Measurements from ENCODE around the gene BRF1.
"Not testable (repeated sequence)": the region's sequence is repeated elsewhere in the genome, so short reads cannot be mapped to it uniquely, and the experiment has no call there.

The BRF1 gene

GRCh38 chr14:105331575-105332349 lies 31.0 kb upstream of the BRF1 start:
- DNase-seq (ENCODE audit: low read depth in 2 of 2): no peak
- no peak for TF ChIP-seq CTCF (IDR thresholded peaks at IDR 0.05; ENCODE audit: low read depth, low read length)

DNA sequence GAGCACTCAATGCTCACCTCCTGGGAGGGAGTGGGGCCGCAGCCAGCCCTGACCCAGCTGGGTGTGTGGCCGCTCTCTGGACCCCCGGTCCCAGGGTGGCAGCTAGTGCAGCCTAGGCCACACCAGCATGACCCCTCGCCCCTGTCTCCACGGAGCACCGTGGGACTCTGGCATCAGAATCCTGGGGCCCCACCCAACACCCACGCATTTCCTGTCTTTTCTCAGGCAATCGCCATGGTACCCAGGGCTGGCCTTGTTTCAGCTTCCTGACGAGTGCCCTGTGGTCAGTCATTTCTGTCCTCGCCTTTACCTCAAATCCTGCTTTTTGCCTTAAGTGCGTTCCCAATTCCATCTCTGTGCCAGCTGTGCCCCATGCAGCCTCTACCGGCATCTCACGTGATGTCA lies 29.7 kb upstream of the BRF1 start:
- TF ChIP-seq CTCF (IDR thresholded peaks at IDR 0.05; ENCODE audit: low read depth, low read length): no peak

More at GRCh38 chr14:105331575-105332349, 31.0 kb upstream of the BRF1 start:
- no peak overlapping the region for H3K4me3 ChIP-seq (replicated peaks in 1 of 2; ENCODE audit: low read depth in 2 of 2, low read length in 2 of 2)

GRCh38 chr14:105329411-105330150 lies 28.8 kb upstream of the BRF1 start:
- no peak overlapping the region for H3K4me3 ChIP-seq (replicated peaks in 1 of 2; ENCODE audit: low read depth in 2 of 2, low read length in 2 of 2)
- DNase-seq (ENCODE audit: low read depth in 2 of 2): no peak
- TF ChIP-seq CTCF (IDR thresholded peaks at IDR 0.05; ENCODE audit: low read depth, low read length): no peak

More for the DNA sequence above, 29.7 kb upstream of the BRF1 start:
- no peak overlapping the region for H3K4me3 ChIP-seq (replicated peaks in 1 of 2; ENCODE audit: low read depth in 2 of 2, low read length in 2 of 2)
- peak; percentile 60 to 80 for DNase-seq (ENCODE audit: low read depth in 2 of 2)

DNA sequence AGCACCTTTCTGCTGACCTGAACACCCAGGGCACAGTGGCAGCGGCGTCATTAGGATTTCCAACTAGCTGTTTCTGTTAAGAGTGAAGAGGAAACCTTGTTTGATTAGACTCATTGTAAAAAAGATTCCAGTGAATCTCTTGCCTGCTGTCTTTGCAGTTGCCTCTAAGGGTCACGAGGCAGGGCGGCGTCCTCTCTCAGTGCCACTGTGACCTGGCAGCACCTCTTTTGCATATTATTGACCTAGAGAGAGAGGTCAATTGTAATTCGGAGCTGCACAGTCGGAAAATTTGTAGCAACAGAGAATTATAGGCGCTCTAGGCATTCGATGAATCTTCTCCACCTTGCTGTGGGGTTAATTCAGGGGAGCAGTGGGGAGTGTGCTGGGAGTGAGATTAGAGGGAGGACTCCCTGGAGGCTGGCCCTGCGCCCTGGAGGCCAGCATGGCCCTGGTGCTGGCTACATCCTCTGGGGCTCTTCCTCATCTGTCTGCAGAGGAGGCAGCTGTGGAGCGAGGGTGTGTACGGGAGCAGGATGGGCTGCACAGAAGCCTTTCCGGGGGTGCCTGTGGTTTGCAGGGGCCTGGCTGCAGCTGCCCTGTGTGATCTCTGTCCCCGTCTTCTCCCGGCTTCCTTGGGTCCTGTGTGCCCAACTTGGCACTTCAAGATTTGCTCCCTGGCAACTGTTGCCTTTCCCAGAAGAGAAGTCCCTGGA lies 28.0 kb upstream of the BRF1 start:
- no peak for DNase-seq (ENCODE audit: low read depth in 2 of 2)
- no peak for TF ChIP-seq CTCF (IDR thresholded peaks at IDR 0.05; ENCODE audit: low read depth, low read length)
- H3K4me3 ChIP-seq (replicated peaks in 1 of 2; ENCODE audit: low read depth in 2 of 2, low read length in 2 of 2): no peak overlapping the region

- H3K4me3 ChIP-seq (replicated peaks in 1 of 2; ENCODE audit: low read depth in 2 of 2, low read length in 2 of 2): no peak overlapping the region
- TF ChIP-seq CTCF (IDR thresholded peaks at IDR 0.05; ENCODE audit: low read depth, low read length): no peak
Observed at GRCh38 chr14:105328070-105328677, 27.4 kb upstream of the BRF1 start.

GRCh38 chr14:105327695-105328045 lies 26.9 kb upstream of the BRF1 start:
- DNase-seq (ENCODE audit: low read depth in 2 of 2); H3K4me3 ChIP-seq (replicated peaks in 1 of 2; ENCODE audit: low read depth in 2 of 2, low read length in 2 of 2): not testable (repeated sequence)

More at GRCh38 chr14:105328070-105328677, 27.4 kb upstream of the BRF1 start:
- DNase-seq (ENCODE audit: low read depth in 2 of 2): no peak
